ENCODE results near the gene LTA. TPM values are rescaled to one million over a fixed set of nuclear protein-coding genes. Genes with fewer than 3 reads are reported as not detected.
A peak's percentile ranks its signal among the peaks of the same experiment; 100 is the strongest.

The LTA gene
- total RNA-seq, 5 donors from 2014 or later (not counting 1 experiment from before 2014, with no cell fraction given): 12.5 to 23.9 (median 17.9) TPM

GRCh38 chr6:31580438-31580740, 8.3 kb downstream of the LTA start:
- peak overlapping the region; percentile 97 to 100 (median 99) for H3K4me3 Mint-ChIP-seq
- Histone ChIP-seq H3K9me3 (no peaks in the 10 kb centered on the region), H3K27ac (ENCODE audit: low read length) (peak overlapping the region; percentile 92), H3K36me3 (ENCODE audit: control insufficient read depth in 2 of 2, extremely low read depth in 1 of 2, insufficient read depth in 1 of 2, low read length in 1 of 2) (peaks cover 0 to 18% of the 10 kb centered on the region in 2 donors), H3K4me1 (ENCODE audit: control insufficient read depth in 1 of 2, extremely low read depth in 1 of 2, insufficient read depth in 2 of 2, low read length in 2 of 2) (peaks cover 35 to 85% of the 10 kb centered on the region in 2 experiments), H3K4me3 (ENCODE audit: control insufficient read depth in 1 of 2, extremely low read depth in 1 of 2, low read length in 1 of 2) (peak overlapping the region; percentile 86 to 99), H3K27me3 (replicated peaks in 1 of 2; ENCODE audit: control insufficient read depth in 2 of 2, extremely low read depth in 1 of 2, insufficient read depth in 2 of 2, low read length in 1 of 2) (no peaks in the 10 kb centered on the region)
- peak overlapping the region; percentile 94 to 98 for H3K27ac Mint-ChIP-seq
- peaks cover 75 to 82% (median 81%) of the 10 kb centered on the region in 3 donors for H3K4me1 Mint-ChIP-seq
- peak in 1 of 35 experiments; percentile 29 for DNase-seq
- ChIA-PET POLR2A (interaction anchor here (0.7 to 1.2 kb wide), 4 partner anchors 12 to 29 kb away, joined by 3 read pairs; partner anchors contain the start of gene NCR3 (in 1 of the 2)), CTCF (interaction anchor here (0.9 to 8.3 kb wide), 11 partner anchors 10 to 88 kb away, joined by 3 to 167 read pairs (median 7); partner anchors contain the start of genes DDX39B (in 1 of the 2), NCR3 (in 1 of the 2) and NFKBIL1 (in 1 of the 2))
- no peak for ATAC-seq (replicated peaks in 1 of 4)
- no peaks in the 10 kb centered on the region for H3K27me3 Mint-ChIP-seq
- H3K9me3 Mint-ChIP-seq: no peaks in the 10 kb centered on the region
- peaks cover 36% of the 10 kb centered on the region for H3K36me3 Mint-ChIP-seq
- WGBS (ENCODE audit: insufficient coverage): 4% methylated on average over 9 of the region's 11 CpGs

- Histone ChIP-seq H3K27me3 (replicated peaks in 1 of 2; ENCODE audit: control insufficient read depth in 2 of 2, extremely low read depth in 1 of 2, insufficient read depth in 2 of 2, low read length in 1 of 2) (no peaks in the 10 kb centered on the region), H3K9me3 (no peaks in the 10 kb centered on the region), H3K36me3 (ENCODE audit: control insufficient read depth in 2 of 2, extremely low read depth in 1 of 2, insufficient read depth in 1 of 2, low read length in 1 of 2) (peaks cover 0 to 18% of the 10 kb centered on the region in 2 donors), H3K27ac (ENCODE audit: low read length) (peak overlapping the region; percentile 92), H3K4me3 (ENCODE audit: control insufficient read depth in 1 of 2, extremely low read depth in 1 of 2, low read length in 1 of 2) (peak overlapping the region; percentile 86 to 99), H3K4me1 (ENCODE audit: control insufficient read depth in 1 of 2, extremely low read depth in 1 of 2, insufficient read depth in 2 of 2, low read length in 2 of 2) (peaks cover 39 to 86% of the 10 kb centered on the region in 2 experiments)
- H3K9me3 Mint-ChIP-seq: no peaks in the 10 kb centered on the region
- H3K27ac Mint-ChIP-seq: peak overlapping the region; percentile 94 to 98
- peaks cover 36% of the 10 kb centered on the region for H3K36me3 Mint-ChIP-seq
- peak; percentile 69 to 93 (median 85) for DNase-seq
- H3K4me3 Mint-ChIP-seq: peak overlapping the region; percentile 97 to 100 (median 99)
- WGBS (ENCODE audit: insufficient coverage): 0% methylated on average over 62 of the region's 62 CpGs
- ChIA-PET POLR2A (interaction anchor here (0.6 to 1.2 kb wide), 4 partner anchors 13 to 71 kb away, joined by 3 to 7 read pairs (median 4); no protein-coding TSS in a partner anchor), CTCF (interaction anchor here (0.5 to 8.3 kb wide), 11 partner anchors 11 to 1079 kb away, joined by 3 to 167 read pairs (median 7); partner anchors contain the start of genes DDX39B (in 1 of the 2) and NCR3 (in 1 of the 2))
- peaks cover 75 to 83% (median 81%) of the 10 kb centered on the region in 3 donors for H3K4me1 Mint-ChIP-seq
- peak; percentile 65 to 70 (median 68) for ATAC-seq (replicated peaks in 1 of 4)
- no peaks in the 10 kb centered on the region for H3K27me3 Mint-ChIP-seq
Observed at GRCh38 chr6:31580807-31581433, 8.8 kb downstream of the LTA start.

GRCh38 chr6:31581434-31582229, 9.5 kb downstream of the LTA start:
- Mint-ChIP-seq H3K4me3 (peak overlapping the region; percentile 97 to 100 (median 99)), H3K4me1 (peaks cover 75 to 83% (median 81%) of the 10 kb centered on the region in 3 donors), H3K9me3 (no peaks in the 10 kb centered on the region), H3K27me3 (no peaks in the 10 kb centered on the region), H3K36me3 (peaks cover 35% of the 10 kb centered on the region), H3K27ac (peak overlapping the region; percentile 94 to 98)
- Histone ChIP-seq H3K4me3 (ENCODE audit: control insufficient read depth in 1 of 2, extremely low read depth in 1 of 2, low read length in 1 of 2) (peak overlapping the region; percentile 86 to 99), H3K27ac (ENCODE audit: low read length) (peak overlapping the region; percentile 92), H3K27me3 (replicated peaks in 1 of 2; ENCODE audit: control insufficient read depth in 2 of 2, extremely low read depth in 1 of 2, insufficient read depth in 2 of 2, low read length in 1 of 2) (no peaks in the 10 kb centered on the region), H3K4me1 (ENCODE audit: control insufficient read depth in 1 of 2, extremely low read depth in 1 of 2, insufficient read depth in 2 of 2, low read length in 2 of 2) (peaks cover 42 to 90% of the 10 kb centered on the region in 2 experiments), H3K36me3 (ENCODE audit: control insufficient read depth in 2 of 2, extremely low read depth in 1 of 2, insufficient read depth in 1 of 2, low read length in 1 of 2) (peaks cover 0 to 18% of the 10 kb centered on the region in 2 donors), H3K9me3 (no peaks in the 10 kb centered on the region)
- ATAC-seq (replicated peaks in 1 of 4): peak in 1 of 4 experiments; percentile 1
- WGBS (ENCODE audit: insufficient coverage): 1% methylated on average over 11 of the region's 21 CpGs
- DNase-seq: peak in 3 of 35 experiments; percentile 29 to 44 (median 44)
- CTCF ChIA-PET: interaction anchor here (0.5 to 8.3 kb wide), 10 partner anchors 12 to 1080 kb away, joined by 3 to 167 read pairs (median 6); partner anchors contain the start of genes NCR3 (in 1 of the 2) and NFKBIL1 (in 1 of the 2)
- POLR2A ChIA-PET: interaction anchor here (0.6 to 1.2 kb wide), 3 partner anchors 17 to 70 kb away, joined by 3 to 7 read pairs (median 4); no protein-coding TSS in a partner anchor

- Mint-ChIP-seq H3K4me1 (peaks cover 75 to 83% (median 81%) of the 10 kb centered on the region in 3 donors), H3K36me3 (peaks cover 29% of the 10 kb centered on the region), H3K4me3 (peak within 1 kb of the TSS; percentile 97 to 100 (median 99)), H3K27me3 (no peaks in the 10 kb centered on the region), H3K9me3 (no peaks in the 10 kb centered on the region), H3K27ac (peak within 1 kb of the TSS; percentile 94 to 98)
- WGBS (ENCODE audit: insufficient coverage): 0% methylated on average over 1 of the region's 3 CpGs
- Histone ChIP-seq H3K27me3 (replicated peaks in 1 of 2; ENCODE audit: control insufficient read depth in 2 of 2, extremely low read depth in 1 of 2, insufficient read depth in 2 of 2, low read length in 1 of 2) (no peaks in the 10 kb centered on the region), H3K36me3 (ENCODE audit: control insufficient read depth in 2 of 2, extremely low read depth in 1 of 2, insufficient read depth in 1 of 2, low read length in 1 of 2) (peaks cover 0 to 17% of the 10 kb centered on the region in 2 donors), H3K9me3 (no peaks in the 10 kb centered on the region), H3K4me1 (ENCODE audit: control insufficient read depth in 1 of 2, extremely low read depth in 1 of 2, insufficient read depth in 2 of 2, low read length in 2 of 2) (peaks cover 43 to 90% of the 10 kb centered on the region in 2 experiments), H3K27ac (ENCODE audit: low read length) (peak within 1 kb of the TSS; percentile 92), H3K4me3 (ENCODE audit: control insufficient read depth in 1 of 2, extremely low read depth in 1 of 2, low read length in 1 of 2) (peak within 1 kb of the TSS; percentile 86 to 99)
- DNase-seq (peak; percentile 53 to 87 (median 77)), ATAC-seq (replicated peaks in 1 of 4) (peak; percentile 66 to 76 (median 70))
- ChIA-PET CTCF (interaction anchor here (0.6 to 8.3 kb wide), 13 partner anchors 7 to 292 kb away, joined by 3 to 167 read pairs (median 5); partner anchors contain the start of genes NCR3 (in 1 of the 2), NFKBIL1 (in 1 of the 2) and TNF (in 1 of the 2)), POLR2A (interaction anchor here (0.6 to 1.6 kb wide), 4 partner anchors 11 to 19 kb away, joined by 3 to 6 read pairs (median 3); partner anchors contain the start of gene NCR3 (in 1 of the 2))
Observed at GRCh38 chr6:31582230-31582643, 10.1 kb downstream of the LTA start, which contains the start of gene LTB. Gene LTB, minus strand, starts transcription at chr6:31582424. Its CDS starts 7 bp downstream, at chr6:31582417.

- ChIA-PET POLR2A (interaction anchor here in 1 of 2 donors (0.8 kb wide), 1 partner anchor 10 kb away, joined by 4 read pairs; the partner anchor contains the start of gene TNF), CTCF (interaction anchor here in 1 of 2 donors (1.0 to 8.3 kb wide), 4 partner anchors 9 to 35 kb away, joined by 5 to 167 read pairs (median 18); partner anchors contain the start of gene NCR3)
- DNase-seq (peak in 15 of 35 experiments; percentile 25 to 74 (median 44)), ATAC-seq (replicated peaks in 1 of 4) (peak in 1 of 4 experiments; percentile 8)
- Mint-ChIP-seq H3K36me3 (peaks cover 14% of the 10 kb centered on the region), H3K9me3 (no peaks in the 10 kb centered on the region), H3K27ac (peak overlapping the region; percentile 94 to 98), H3K27me3 (no peaks in the 10 kb centered on the region), H3K4me3 (peak overlapping the region; percentile 13 to 97 (median 40)), H3K4me1 (peaks cover 74 to 78% (median 76%) of the 10 kb centered on the region in 3 donors)
- no peaks in the 10 kb centered on the region for H3K36me3 ChIP-seq (ENCODE audit: control insufficient read depth in 2 of 2, extremely low read depth in 1 of 2, insufficient read depth in 1 of 2, low read length in 1 of 2)
- no peaks in the 10 kb centered on the region for H3K9me3 ChIP-seq
- H3K4me3 ChIP-seq (ENCODE audit: control insufficient read depth in 1 of 2, extremely low read depth in 1 of 2, low read length in 1 of 2): peak overlapping the region in 1 of 2 donors; percentile 22
- H3K27me3 ChIP-seq (replicated peaks in 1 of 2; ENCODE audit: control insufficient read depth in 2 of 2, extremely low read depth in 1 of 2, insufficient read depth in 2 of 2, low read length in 1 of 2): no peaks in the 10 kb centered on the region
- H3K27ac ChIP-seq (ENCODE audit: low read length): peak overlapping the region; percentile 86
- peaks cover 47 to 85% of the 10 kb centered on the region in 2 experiments for H3K4me1 ChIP-seq (ENCODE audit: control insufficient read depth in 1 of 2, extremely low read depth in 1 of 2, insufficient read depth in 2 of 2, low read length in 2 of 2)
- 65% methylated on average over 2 of the region's 2 CpGs for WGBS (ENCODE audit: insufficient coverage)
Observed at GRCh38 chr6:31585491-31585890, 13.4 kb downstream of the LTA start.

All from T-cell (primary cell).